H9 (cell line): ENCODE results near the gene DENND5B. TPM values are rescaled to one million over a fixed set of nuclear protein-coding genes. Genes with fewer than 3 reads are reported as not detected.

Experiments
- DNase-seq: peaks from one replicate; pipeline ENCODE4 v3.0.0-alpha.2; 2017
- H2AFZ ChIP-seq: one replicate; pipeline ENCODE4 v1.6.1; 2013; ENCODE audit warnings: mild to moderate bottlenecking, low read length, control low read depth, moderate library complexity
- H2AK5ac ChIP-seq: 2 replicates; pipeline ENCODE4 v1.6.1; 2013; ENCODE audit warnings: low read length, control low read depth, mixed read lengths; ENCODE audit not compliant: insufficient read length
- H2BK120ac ChIP-seq: one replicate; pipeline ENCODE4 v1.6.1; 2013; ENCODE audit warnings: low read depth, mild to moderate bottlenecking, low read length, control low read depth, inconsistent platforms; ENCODE audit not compliant: poor library complexity, severe bottlenecking
- H2BK12ac ChIP-seq: 2 replicates; pipeline ENCODE4 v1.6.1; 2013; ENCODE audit warnings: low read length, control low read depth, mixed read lengths, low read depth; ENCODE audit not compliant: insufficient read length
- H2BK15ac ChIP-seq: 2 replicates; pipeline ENCODE4 v1.6.1; 2013; ENCODE audit warnings: low read depth, low read length, control low read depth
- H2BK20ac ChIP-seq: one replicate; pipeline ENCODE4 v1.6.1; 2013; ENCODE audit warnings: low read depth, mild to moderate bottlenecking, low read length, control low read depth, inconsistent platforms; ENCODE audit not compliant: poor library complexity, severe bottlenecking
- H2BK5ac ChIP-seq: 2 replicates; pipeline ENCODE4 v1.6.1; 2013; ENCODE audit warnings: low read length, control low read depth, mixed read lengths; ENCODE audit not compliant: insufficient read length
- H3K14ac ChIP-seq: 2 replicates; pipeline ENCODE4 v1.6.1; 2013; ENCODE audit warnings: low read length, control low read depth; ENCODE audit not compliant: insufficient read depth
- H3K18ac ChIP-seq: 2 replicates; pipeline ENCODE4 v1.6.1; 2013; ENCODE audit warnings: low read depth, mild to moderate bottlenecking, mixed read lengths, low read length, control low read depth; ENCODE audit not compliant: insufficient read length
- H3K23ac ChIP-seq: 2 replicates; pipeline ENCODE4 v1.6.1; 2013; ENCODE audit warnings: low read length, control low read depth, mixed read lengths, low read depth; ENCODE audit not compliant: insufficient read length
- H3K23me2 ChIP-seq: 2 replicates; pipeline ENCODE4 v1.6.1; 2013; ENCODE audit warnings: low read depth, mild to moderate bottlenecking, mixed read lengths, low read length, control low read depth; ENCODE audit not compliant: insufficient read length, poor library complexity, severe bottlenecking
- H3K27ac ChIP-seq: 2 replicates; pipeline ENCODE4 v1.5.1; 2013; ENCODE audit warnings: low read length, control low read depth, mixed read lengths, low read depth; ENCODE audit not compliant: insufficient read length
- H3K27me3 ChIP-seq: 2 replicates; pipeline ENCODE4 v1.6.1; 2013; ENCODE audit warnings: low read length, control low read depth, inconsistent platforms; ENCODE audit not compliant: insufficient read depth
- H3K4ac ChIP-seq: 2 replicates; pipeline ENCODE4 v1.6.1; 2013; ENCODE audit warnings: low read depth, mild to moderate bottlenecking, control low read depth, inconsistent platforms, low read length, moderate library complexity
- H3K4me1 ChIP-seq: 2 replicates; pipeline ENCODE4 v1.6.1; 2013; ENCODE audit warnings: low read length, control low read depth, inconsistent platforms; ENCODE audit not compliant: insufficient read depth
- H3K4me2 ChIP-seq: 2 replicates; pipeline ENCODE4 v1.6.1; 2013; ENCODE audit warnings: low read length, control low read depth, mixed read lengths; ENCODE audit not compliant: insufficient read length, insufficient read depth
- H3K56ac ChIP-seq: 2 replicates; pipeline ENCODE4 v1.6.1; 2013; ENCODE audit warnings: low read depth, mild to moderate bottlenecking, mixed read lengths, low read length, control low read depth; ENCODE audit not compliant: insufficient read length
- H3K79me1 ChIP-seq: 2 replicates; pipeline ENCODE4 v1.6.1; 2013; ENCODE audit warnings: low read depth, mild to moderate bottlenecking, moderate library complexity, low read length, control low read depth, inconsistent platforms; ENCODE audit not compliant: insufficient read depth, poor library complexity, severe bottlenecking
- H3K79me2 ChIP-seq: 2 replicates; pipeline ENCODE4 v1.6.1; 2013; ENCODE audit warnings: low read length, control low read depth, inconsistent platforms; ENCODE audit not compliant: insufficient read depth
- H3K9ac ChIP-seq: 2 replicates; pipeline ENCODE4 v1.6.1; 2013; ENCODE audit warnings: low read length, control low read depth, mixed read lengths; ENCODE audit not compliant: insufficient read length; ENCODE audit errors: extremely low read depth
- H3K9me3 ChIP-seq: one replicate; pipeline ENCODE4 v1.6.1; 2013; ENCODE audit warnings: low read depth, low read length, inconsistent platforms; ENCODE audit not compliant: control insufficient read depth
- H3T11ph ChIP-seq: one replicate; pipeline ENCODE4 v1.6.1; 2013; ENCODE audit warnings: mild to moderate bottlenecking, low read length, control low read depth, inconsistent platforms
- H4K20me1 ChIP-seq: one replicate; pipeline ENCODE4 v1.6.1; 2013; ENCODE audit not compliant: control insufficient read depth, insufficient read length, insufficient read depth
- H4K5ac ChIP-seq: 2 replicates; pipeline ENCODE4 v1.6.1; 2013; ENCODE audit warnings: low read depth, mild to moderate bottlenecking, mixed read lengths, low read length, control low read depth; ENCODE audit not compliant: insufficient read length
- H4K8ac ChIP-seq: replicated peaks from 2 replicates; pipeline ENCODE4 v1.6.1; 2013; ENCODE audit warnings: low read length, control low read depth, mixed read lengths, low read depth; ENCODE audit not compliant: insufficient read length
- H4K91ac ChIP-seq: 2 replicates; pipeline ENCODE4 v1.6.1; 2013; ENCODE audit warnings: low read depth, mild to moderate bottlenecking, moderate library complexity, mixed read lengths, low read length, control low read depth; ENCODE audit not compliant: insufficient read length
- H3K27ac Mint-ChIP-seq, 3 experiments: 2 replicates in 2 of 3; 3 replicates in 1 of 3; pipeline ENCODE4 v1.8.0; 2020 to 2021; ENCODE audit warnings: mixed read lengths in 3 of 3, mild to moderate bottlenecking in 1 of 3, moderate library complexity in 1 of 3
- H3K27me3 Mint-ChIP-seq: 2 replicates; pipeline ENCODE4 v1.8.0; 2021; ENCODE audit warnings: low read depth, mild to moderate bottlenecking, moderate library complexity, mixed read lengths
- H3K36me3 Mint-ChIP-seq, 3 experiments: 2 replicates in 2 of 3; 3 replicates in 1 of 3; pipeline ENCODE4 v1.8.0; 2020 to 2021; ENCODE audit warnings: low read depth in 3 of 3, mixed read lengths in 3 of 3; ENCODE audit not compliant: insufficient read depth in 1 of 3
- H3K4me1 Mint-ChIP-seq, 2 experiments: 2 replicates each; pipeline ENCODE4 v1.8.0; 2020; ENCODE audit warnings: mixed read lengths in 2 of 2
- H3K4me3 Mint-ChIP-seq, 2 experiments: 2 replicates in 1 of 2; 3 replicates in 1 of 2; pipeline ENCODE4 v1.8.0; 2020 to 2021; ENCODE audit warnings: mild to moderate bottlenecking in 2 of 2, mixed read lengths in 2 of 2, moderate library complexity in 1 of 2
- H3K9me3 Mint-ChIP-seq, 2 experiments: 2 replicates in 1 of 2; 3 replicates in 1 of 2; pipeline ENCODE4 v1.8.0; 2020; ENCODE audit warnings: mild to moderate bottlenecking in 2 of 2, mixed read lengths in 2 of 2, moderate library complexity in 1 of 2
- CTCF ChIP-seq: fragments of 200-600 bp; sonication (generic); conservative IDR thresholded peaks from 3 replicates; pipeline ENCODE4 v1.8.0; 2021; ENCODE audit warnings: antibody characterized with exemption, mild to moderate bottlenecking
- WGBS: extraction: QIAGEN DNeasy Blood & Tissue Kit; methylation state at CpG from one replicate; pipeline ENCODE4 v1.1.7; 2013; ENCODE audit warnings: missing lambda C conversion rate, low lambda C conversion rate, mixed read lengths; ENCODE audit not compliant: insufficient read length; ENCODE audit errors: extremely low coverage; 5-methylcytosine and 5-hydroxymethylcytosine counted together
- total RNA-seq: library from RNA; stranded (reverse); gene quantifications from 2 replicates; pipeline ENCODE4 v1.2.1, GENCODE V29; 2021

DENND5B gene
- total RNA-seq, 1 experiment from 2014 or later = 13.4 TPM

- H3K27me3 ChIP-seq = no peaks in the 10 kb centered on the region
- H2BK15ac ChIP-seq = no peak overlapping the region
- H2BK5ac ChIP-seq = no peak overlapping the region
- no peak overlapping the region for H3K23ac ChIP-seq
- Mint-ChIP-seq H3K36me3 (no peaks in the 10 kb centered on the region; a peak in 1 of 7 replicates), H3K9me3 (no peaks in the 10 kb centered on the region), H3K27me3 (no peaks in the 10 kb centered on the region), H3K4me1 (peaks cover 18 to 30% of the 10 kb centered on the region in 2 experiments), H3K4me3 (no peak overlapping the region), H3K27ac (peak overlapping the region in 2 of 3 experiments; percentile 10 to 50; a peak in 2 of 7 replicates)
- H2AFZ ChIP-seq = no peak overlapping the region
- H3K4ac ChIP-seq = no peak overlapping the region
- H3K4me2 ChIP-seq = no peak overlapping the region
- H2BK120ac ChIP-seq = no peak overlapping the region
- no peak overlapping the region for H2BK20ac ChIP-seq
- no peak overlapping the region for H3K56ac ChIP-seq
- H3K23me2 ChIP-seq = no peaks in the 10 kb centered on the region
- no peaks in the 10 kb centered on the region for H3K4me1 ChIP-seq
- H3K9me3 ChIP-seq = no peaks in the 10 kb centered on the region
- no peak overlapping the region for H3T11ph ChIP-seq
- no peak overlapping the region for H4K8ac ChIP-seq
- H4K20me1 ChIP-seq = no peaks in the 10 kb centered on the region
- no peak overlapping the region for H4K91ac ChIP-seq
- H3K79me1 ChIP-seq = no peaks in the 10 kb centered on the region
- no peak overlapping the region for H2AK5ac ChIP-seq
- DNase-seq = no peak
- H3K79me2 ChIP-seq = no peaks in the 10 kb centered on the region
- H3K9ac ChIP-seq = no peak overlapping the region
- WGBS = no CpG with 5 or more reads among the region's 3 CpGs
- no peak overlapping the region for H2BK12ac ChIP-seq
- no peak overlapping the region for H3K14ac ChIP-seq
- H3K18ac ChIP-seq = no peak overlapping the region
- no peak for TF ChIP-seq CTCF
- H4K5ac ChIP-seq = no peak overlapping the region
- no peak overlapping the region for H3K27ac ChIP-seq
These were observed 109.5 kb downstream of the DENND5B start for GRCh38 chr12:31481415-31481814.
